A172 (cell line): Measurements from ENCODE around the gene GLRA3. TPM values are rescaled to one million over a fixed set of nuclear protein-coding genes. Genes with fewer than 3 reads are reported as not detected.
"Not testable (repeated sequence)": the region's sequence is repeated elsewhere in the genome, so short reads cannot be mapped to it uniquely, and the experiment has no call there.

Experiments
- DNase-seq: peaks from one replicate; pipeline ENCODE4 v3.0.0-alpha.2; 2015; ENCODE audit warnings: low spot score
- total RNA-seq: library from RNA; depleted of rRNA; stranded (reverse); fragments of >200 nt; shearing (Covaris generic); gene quantifications from 2 replicates; pipeline ENCODE4 v1.2.3, GENCODE V29; 2014

Gene GLRA3
- total RNA-seq, 1 experiment from 2014 or later: not detected

- DNase-seq: peak; percentile 61
Measured at GRCh38 chr4:174714393-174715211, 114.4 kb downstream of the GLRA3 start.

GRCh38 chr4:174713821-174714220 is 115.2 kb downstream of the GLRA3 start:
- no peak for DNase-seq

- DNase-seq: no peak
Measured at GRCh38 chr4:174713181-174713580, 115.9 kb downstream of the GLRA3 start.

- no peak for DNase-seq
Measured at GRCh38 chr4:174709526-174709925, 119.5 kb downstream of the GLRA3 start.

- no peak for DNase-seq
Measured at GRCh38 chr4:174708381-174708780, 120.7 kb downstream of the GLRA3 start.

- no peak for DNase-seq
Measured at GRCh38 chr4:174707902-174708301, 121.1 kb downstream of the GLRA3 start.

GRCh38 chr4:174707051-174707676 is 121.9 kb downstream of the GLRA3 start:
- no peak for DNase-seq

GRCh38 chr4:174702979-174703478 is 126.0 kb downstream of the GLRA3 start:
- no peak for DNase-seq

GRCh38 chr4:174699654-174700053 is 129.4 kb downstream of the GLRA3 start:
- DNase-seq: no peak

GRCh38 chr4:174697896-174698295 is 131.2 kb downstream of the GLRA3 start:
- DNase-seq: no peak

GRCh38 chr4:174697202-174697601 is 131.8 kb downstream of the GLRA3 start:
- no peak for DNase-seq

- DNase-seq: no peak
Measured at GRCh38 chr4:174696657-174697056, 132.4 kb downstream of the GLRA3 start.

- not testable (repeated sequence) for DNase-seq
Measured at GRCh38 chr4:174691876-174692275, 137.2 kb downstream of the GLRA3 start.

GRCh38 chr4:174690665-174691064 is 138.4 kb downstream of the GLRA3 start:
- no peak for DNase-seq

- DNase-seq: no peak
Measured at GRCh38 chr4:174689618-174690017, 139.4 kb downstream of the GLRA3 start.

GRCh38 chr4:174686826-174687225 is 142.2 kb downstream of the GLRA3 start:
- no peak for DNase-seq

GRCh38 chr4:174681723-174682300 is 147.2 kb downstream of the GLRA3 start:
- DNase-seq: peak; percentile 82

GRCh38 chr4:174674305-174674840 is 154.7 kb downstream of the GLRA3 start:
- no peak for DNase-seq

- DNase-seq: no peak
Measured at GRCh38 chr4:174673865-174674264, 155.2 kb downstream of the GLRA3 start.

- no peak for DNase-seq
Measured at GRCh38 chr4:174672276-174672675, 156.8 kb downstream of the GLRA3 start.

- DNase-seq: peak; percentile 89
Measured at GRCh38 chr4:174669270-174669669, 159.8 kb downstream of the GLRA3 start.

GRCh38 chr4:174665799-174666198 is 163.2 kb downstream of the GLRA3 start:
- DNase-seq: no peak
